Renal pelvis (tissue), 4 donors: ENCODE results near the gene ARSK. TPM values are rescaled to one million over a fixed set of nuclear protein-coding genes. Genes with fewer than 3 reads are reported as not detected.
"Not testable (repeated sequence)": the region's sequence is repeated elsewhere in the genome, so short reads cannot be mapped to it uniquely, and the experiment has no call there.

ENCODE experiments used
- DNase-seq: peaks from one replicate; pipeline ENCODE4 v3.0.0-alpha.2; 2013
- polyA plus RNA-seq, 3 donors: library from polyadenylated mRNA; unstranded; fragments of 120-200 nt; gene quantifications; one replicate each; pipeline ENCODE4 v1.2.1, GENCODE V29; 2013; ENCODE audit not compliant: insufficient read length in 3 of 3

ARSK gene
- polyA plus RNA-seq, 3 donors: 10.6 to 13.6 (median 11.7) TPM

- DNase-seq: peak; percentile 30
Measured at GRCh38 chr5:95620030-95620869, 65.3 kb downstream of the ARSK start, which contains the start of gene GPR150. TSS of gene GPR150 (plus strand) at chr5:95620087. CDS start at chr5:95620276, 189 bp downstream.

- peak; percentile 22 for DNase-seq
Measured at GRCh38 chr5:95620870-95621838, 66.3 kb downstream of the ARSK start.

GRCh38 chr5:95621839-95622629 lies 67.1 kb downstream of the ARSK start:
- DNase-seq: no peak

- DNase-seq: no peak
Measured at GRCh38 chr5:95623706-95624105, 68.8 kb downstream of the ARSK start.

GRCh38 chr5:95624368-95624767 lies 69.5 kb downstream of the ARSK start:
- DNase-seq: no peak

- no peak for DNase-seq
Measured at GRCh38 chr5:95626701-95627100, 71.8 kb downstream of the ARSK start.

- DNase-seq: no peak
Measured at GRCh38 chr5:95627971-95628810, 73.3 kb downstream of the ARSK start.

- DNase-seq: no peak
Measured at GRCh38 chr5:95628933-95629332, 74.0 kb downstream of the ARSK start.

GRCh38 chr5:95630394-95630917 lies 75.6 kb downstream of the ARSK start:
- DNase-seq: no peak

GRCh38 chr5:95631255-95631958 lies 76.5 kb downstream of the ARSK start:
- no peak for DNase-seq

GRCh38 chr5:95631991-95632675 lies 77.2 kb downstream of the ARSK start:
- no peak for DNase-seq

- DNase-seq: not testable (repeated sequence)
Measured at GRCh38 chr5:95632942-95633341, 78.0 kb downstream of the ARSK start.

GRCh38 chr5:95633671-95634070 lies 78.8 kb downstream of the ARSK start:
- no peak for DNase-seq

GRCh38 chr5:95634081-95634480 lies 79.2 kb downstream of the ARSK start:
- DNase-seq: no peak

- DNase-seq: no peak
Measured at GRCh38 chr5:95638632-95639031, 83.7 kb downstream of the ARSK start.

GRCh38 chr5:95641741-95642220 lies 86.9 kb downstream of the ARSK start:
- DNase-seq: no peak

- no peak for DNase-seq
Measured at GRCh38 chr5:95643152-95643551, 88.3 kb downstream of the ARSK start.

- peak; percentile 36 for DNase-seq
Measured at GRCh38 chr5:95644351-95645042, 89.6 kb downstream of the ARSK start.

- not testable (repeated sequence) for DNase-seq
Measured at GRCh38 chr5:95646226-95646568, 91.3 kb downstream of the ARSK start.
